Effector CD8-positive, alpha-beta T cell (primary cell): ENCODE data around the gene ACVR1.
"Not testable (repeated sequence)": the region's sequence is repeated elsewhere in the genome, so short reads cannot be mapped to it uniquely, and the experiment has no call there.

Experiments used
- DNase-seq: peaks from one replicate; lab custom pipeline; 2025; lab: John Stamatoyannopoulos, UW

ACVR1 gene

DNA sequence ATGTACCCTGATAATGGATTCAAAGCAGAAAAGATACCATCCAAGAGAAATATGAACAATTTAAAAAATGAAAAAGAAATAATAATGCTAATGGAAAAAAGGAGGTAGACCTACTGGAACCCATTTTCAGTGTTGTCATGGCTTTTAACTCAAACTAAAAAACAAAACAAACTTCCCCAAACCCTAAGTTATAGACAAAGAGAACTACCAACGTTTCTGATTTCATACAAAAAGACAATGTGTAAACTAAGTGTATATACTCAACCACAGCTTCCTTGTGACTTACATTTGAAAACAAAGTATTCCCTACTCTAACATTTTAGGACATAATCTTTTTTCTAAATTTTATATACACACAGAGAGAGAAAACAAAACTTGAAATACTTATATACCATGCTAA lies 45.9 kb downstream of the ACVR1 start:
- no peak for DNase-seq

DNA sequence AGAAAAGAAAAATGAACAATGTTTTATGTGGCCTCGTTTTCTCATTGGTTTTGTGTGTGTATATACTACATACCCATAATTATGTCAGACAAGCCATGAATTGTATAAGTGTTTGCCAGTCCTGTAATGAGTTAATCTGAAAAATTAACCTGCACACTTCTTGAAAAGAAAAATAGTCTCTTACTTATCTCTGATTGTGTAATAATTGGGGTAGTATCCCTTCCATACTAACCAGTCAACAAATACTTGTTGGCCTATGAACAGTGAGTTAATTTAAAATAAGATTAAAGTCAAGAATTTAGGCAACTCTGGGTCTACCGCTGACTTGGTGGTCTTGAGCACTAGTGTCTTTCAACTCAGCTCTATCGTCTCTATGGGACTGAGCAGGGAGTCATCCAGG lies 48.8 kb downstream of the ACVR1 start:
- no peak for DNase-seq

DNA sequence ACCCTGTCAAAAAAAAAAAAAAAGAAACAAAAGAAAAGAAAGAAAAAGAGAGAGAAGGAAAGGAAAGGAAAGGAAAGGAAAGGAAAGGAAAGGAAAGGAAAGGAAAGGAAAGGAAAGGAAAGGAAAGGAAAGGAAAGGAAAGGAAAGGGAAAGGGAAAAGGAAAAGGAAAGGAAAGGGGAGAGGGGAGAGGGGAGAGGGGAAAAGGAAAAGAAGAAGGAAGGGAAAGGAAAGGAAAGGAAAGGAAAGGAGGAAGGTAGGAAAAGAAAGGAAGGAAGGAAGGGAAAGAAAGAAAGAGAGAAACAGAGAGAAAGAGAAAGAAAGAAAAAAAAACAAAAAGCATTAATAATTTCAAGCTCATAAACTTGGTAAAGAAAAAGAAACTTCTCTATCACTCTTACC lies 49.5 kb downstream of the ACVR1 start:
- not testable (repeated sequence) for DNase-seq

DNA sequence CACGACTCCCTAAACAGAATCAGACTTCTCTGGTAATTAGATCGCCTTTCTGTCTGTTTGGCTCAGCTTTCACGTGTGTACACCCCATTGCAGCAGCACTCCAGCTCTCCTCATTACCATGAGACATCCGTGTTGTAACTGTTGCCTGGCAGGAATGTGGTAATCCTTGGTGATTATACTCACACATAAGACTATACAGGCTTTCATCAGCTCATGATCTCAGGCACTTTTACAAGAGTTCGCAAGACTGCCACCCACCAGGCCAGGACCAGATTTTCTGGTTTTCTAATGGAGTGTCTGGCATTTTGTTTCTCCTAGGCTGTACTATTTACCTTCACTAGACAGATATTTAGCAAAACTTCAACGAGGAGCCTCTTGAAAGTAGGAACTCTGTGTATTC lies 50.2 kb downstream of the ACVR1 start:
- no peak for DNase-seq

DNA sequence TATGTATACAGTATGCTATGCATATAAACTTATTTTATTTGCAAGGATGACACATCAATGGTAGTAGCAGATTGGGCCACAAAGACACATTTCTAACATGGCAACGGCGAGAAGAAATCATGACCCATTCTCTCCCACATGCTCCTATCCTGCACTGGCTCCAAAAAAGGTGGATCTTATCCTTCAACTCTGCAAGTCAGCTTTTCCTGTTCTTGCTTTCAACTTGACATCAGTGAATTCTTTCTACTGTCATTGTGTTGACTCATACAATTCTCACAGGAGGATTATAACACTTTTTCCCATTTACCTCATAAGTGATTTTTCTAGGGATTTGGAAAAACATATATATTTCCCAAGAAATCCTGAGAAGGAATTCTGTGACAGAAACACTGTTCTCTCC lies 53.1 kb downstream of the ACVR1 start:
- no peak for DNase-seq

DNA sequence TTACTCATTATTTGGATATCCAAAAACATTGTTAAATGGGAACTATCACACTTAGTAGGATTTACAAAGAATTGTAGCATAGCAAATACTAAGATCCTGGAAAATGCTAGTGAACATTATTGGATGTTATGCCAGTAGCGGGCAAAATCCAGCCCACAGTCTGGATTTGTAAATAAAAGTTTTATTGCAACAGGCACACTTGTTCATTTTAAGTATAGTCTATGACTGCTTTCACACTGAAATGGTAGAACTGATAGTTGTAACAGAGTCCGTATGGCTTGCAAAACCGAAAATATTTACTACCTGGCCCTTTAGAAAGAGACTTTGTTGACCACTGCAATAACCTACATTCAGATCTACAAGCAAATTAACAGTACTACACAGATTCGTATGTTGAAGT lies 53.6 kb downstream of the ACVR1 start:
- no peak for DNase-seq

DNA sequence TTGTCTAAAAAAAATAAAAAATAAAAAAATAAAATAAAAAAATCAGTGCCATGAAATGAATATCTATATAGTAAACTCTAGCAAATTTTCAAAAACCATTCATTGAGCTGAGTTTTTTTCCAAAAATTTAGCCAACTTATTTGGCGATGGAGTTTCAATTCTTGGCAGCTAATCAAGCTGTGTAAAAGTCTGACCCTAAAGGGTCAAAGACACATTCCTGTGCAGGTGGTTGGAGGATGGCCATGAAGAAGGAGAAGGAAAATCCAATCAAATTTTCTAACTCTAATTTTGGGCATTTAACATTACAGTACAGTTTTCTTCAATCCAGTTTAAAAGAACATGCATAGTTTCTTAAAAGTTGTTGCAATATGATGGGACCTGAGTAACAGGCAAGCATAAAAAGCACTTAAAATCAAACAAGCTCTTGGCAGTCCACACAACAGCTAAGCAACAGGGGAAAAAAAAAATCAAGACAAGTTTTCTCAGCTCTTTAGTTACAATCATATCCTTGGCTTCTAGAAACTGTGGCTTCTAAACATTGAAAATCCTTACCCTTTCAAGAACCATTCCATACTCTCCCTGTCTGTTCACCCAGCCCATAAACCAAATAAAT lies 54.5 kb downstream of the ACVR1 start:
- DNase-seq: no peak

DNA sequence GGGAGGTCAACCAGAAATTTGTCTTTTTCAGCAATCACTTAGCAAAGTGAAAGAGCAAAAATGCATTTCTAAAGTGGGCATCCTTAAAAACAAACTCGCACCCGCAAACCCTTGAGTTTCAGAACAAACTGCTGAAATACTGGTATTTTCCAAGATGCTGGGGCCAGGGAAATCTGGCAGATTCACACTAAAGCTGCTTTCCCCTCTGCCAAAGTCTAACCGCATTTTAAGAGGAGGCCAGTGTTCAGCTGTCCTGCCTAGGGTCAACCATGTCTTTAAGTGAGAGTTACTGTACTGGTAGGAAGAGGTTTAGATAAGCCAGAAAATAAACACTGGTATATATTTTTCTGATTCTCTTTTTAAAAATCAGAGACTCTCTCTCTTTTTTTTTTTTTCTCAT lies 55.9 kb downstream of the ACVR1 start:
- DNase-seq: no peak

DNA sequence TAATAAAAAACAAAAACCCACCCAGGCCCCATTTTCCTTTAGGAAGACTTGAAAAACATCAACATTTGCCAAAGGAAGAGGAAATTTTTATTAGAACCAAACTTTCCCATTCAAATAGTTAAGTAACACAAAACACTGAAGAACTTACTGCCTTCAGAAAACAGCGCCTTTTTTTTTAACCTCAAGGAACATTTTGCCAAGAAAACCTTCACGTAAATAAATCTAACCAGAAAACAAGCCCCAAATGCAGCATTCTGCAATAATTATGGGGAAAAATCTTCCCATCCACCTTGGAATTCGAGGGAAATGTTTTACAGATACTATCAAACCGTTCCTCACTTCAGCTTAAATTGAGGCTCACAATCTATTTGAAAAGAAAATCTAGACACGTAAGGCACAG lies 56.4 kb downstream of the ACVR1 start:
- DNase-seq: no peak

DNA sequence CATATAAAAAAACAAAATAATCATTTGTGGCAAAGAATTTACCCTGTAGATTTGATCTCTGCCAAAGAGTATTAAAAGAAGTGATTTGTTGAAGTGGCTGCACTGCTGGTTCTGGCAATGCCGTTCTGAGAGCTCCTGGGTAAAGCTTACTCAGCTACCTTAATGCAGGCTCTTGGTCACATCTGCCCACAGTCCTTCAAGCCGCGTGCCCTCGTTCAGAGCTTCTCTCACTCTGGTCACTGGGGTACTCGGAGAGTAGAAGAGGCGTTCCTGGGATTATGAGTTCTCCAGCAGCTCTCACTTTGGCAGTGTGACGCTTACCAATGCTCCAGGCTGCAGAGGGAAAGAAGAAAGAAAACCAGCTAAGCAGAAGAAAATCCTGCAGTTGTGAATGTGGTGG lies 57.9 kb downstream of the ACVR1 start:
- no peak for DNase-seq

DNA sequence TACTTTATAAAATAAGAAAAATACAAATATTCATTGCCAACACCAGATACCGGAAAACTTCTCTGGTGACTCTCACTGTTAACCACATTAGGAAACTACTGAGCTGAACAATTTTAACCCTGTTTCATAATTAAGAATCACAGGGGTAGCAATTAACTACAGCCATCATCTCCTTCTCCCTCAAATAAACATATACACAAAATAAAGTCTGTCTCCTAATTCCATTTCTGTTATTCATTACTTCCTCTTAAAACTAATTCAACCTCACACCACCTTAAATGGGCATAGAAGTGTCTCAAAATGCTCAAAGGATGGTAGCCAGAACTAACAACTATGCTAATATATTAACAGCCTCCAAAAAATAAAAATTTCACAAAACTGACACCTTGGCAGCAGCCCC lies 60.7 kb downstream of the ACVR1 start:
- DNase-seq: no peak

DNA sequence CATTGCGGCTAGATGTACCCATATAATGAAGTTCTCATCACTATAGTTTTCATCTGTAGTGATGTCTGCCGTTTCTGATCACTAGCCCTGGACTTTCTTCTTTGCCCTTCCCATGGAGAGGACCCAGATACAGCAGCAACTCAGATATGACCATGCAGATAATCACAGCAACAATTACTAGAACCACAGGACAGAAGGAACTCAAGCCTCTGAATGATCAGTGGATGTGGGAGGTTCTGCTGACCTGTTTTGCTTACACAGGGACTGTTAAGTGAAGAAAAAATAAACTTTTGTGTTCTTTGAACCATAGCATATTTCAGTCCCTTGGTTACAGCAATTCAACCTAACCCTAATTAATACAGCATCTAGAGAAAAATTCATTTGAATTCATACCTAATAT lies 62.7 kb downstream of the ACVR1 start:
- DNase-seq: no peak

DNA sequence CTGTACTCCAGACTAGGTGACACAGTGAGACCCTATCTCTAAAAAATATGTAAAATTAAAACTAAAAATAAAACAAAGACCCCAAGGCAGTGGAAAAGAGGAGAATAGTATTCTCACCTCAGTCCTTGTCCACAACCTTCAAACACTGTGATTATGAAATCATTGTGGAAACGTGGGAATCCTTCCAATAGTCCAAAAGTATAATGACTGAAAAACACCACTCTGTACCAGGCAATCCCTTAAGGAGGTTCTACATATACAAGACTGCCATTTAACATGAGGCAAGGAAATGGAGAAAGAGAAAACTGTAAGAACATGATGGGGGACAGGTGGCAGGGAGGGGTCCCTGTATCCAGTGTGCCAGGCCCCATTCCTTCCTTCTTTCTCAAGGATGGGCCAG lies 66.1 kb downstream of the ACVR1 start:
- no peak for DNase-seq

DNA sequence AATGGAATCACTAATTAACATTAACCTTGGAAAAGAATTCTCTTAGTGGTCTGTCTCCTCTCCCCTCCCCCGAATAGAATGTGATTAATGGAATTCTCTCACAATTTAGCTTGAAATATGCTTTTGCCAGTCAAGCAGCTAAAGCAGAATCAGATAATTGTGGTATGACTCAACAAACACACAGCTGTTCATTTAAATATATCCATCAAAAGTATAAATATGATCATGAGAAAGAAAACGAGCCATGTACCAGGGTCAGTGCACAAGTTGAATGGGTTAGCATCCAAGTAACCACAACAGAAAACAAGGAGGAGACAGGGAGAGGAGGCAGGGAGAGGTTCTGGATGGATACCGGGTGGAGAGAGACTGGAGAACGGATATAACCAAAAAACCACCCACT lies 66.9 kb downstream of the ACVR1 start:
- no peak for DNase-seq

DNA sequence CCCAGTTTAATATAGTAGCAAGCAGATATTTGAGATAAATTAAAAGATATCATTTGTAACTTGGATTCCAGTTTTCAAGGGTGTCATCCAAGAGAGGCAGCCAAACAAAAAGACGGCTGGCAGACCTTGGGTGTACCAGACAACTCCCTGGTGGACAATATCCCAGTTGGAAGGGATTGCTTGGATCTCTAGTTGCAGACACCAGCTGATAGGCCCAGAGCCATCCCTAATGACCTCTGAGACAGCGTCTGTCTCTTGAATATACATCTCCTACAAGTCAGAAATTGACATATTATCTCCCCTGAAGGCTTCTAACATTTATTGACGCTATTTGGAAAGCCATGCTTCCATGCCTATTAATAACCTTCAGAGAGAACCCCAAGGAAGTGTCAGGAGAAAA lies 67.7 kb downstream of the ACVR1 start:
- no peak for DNase-seq

DNA sequence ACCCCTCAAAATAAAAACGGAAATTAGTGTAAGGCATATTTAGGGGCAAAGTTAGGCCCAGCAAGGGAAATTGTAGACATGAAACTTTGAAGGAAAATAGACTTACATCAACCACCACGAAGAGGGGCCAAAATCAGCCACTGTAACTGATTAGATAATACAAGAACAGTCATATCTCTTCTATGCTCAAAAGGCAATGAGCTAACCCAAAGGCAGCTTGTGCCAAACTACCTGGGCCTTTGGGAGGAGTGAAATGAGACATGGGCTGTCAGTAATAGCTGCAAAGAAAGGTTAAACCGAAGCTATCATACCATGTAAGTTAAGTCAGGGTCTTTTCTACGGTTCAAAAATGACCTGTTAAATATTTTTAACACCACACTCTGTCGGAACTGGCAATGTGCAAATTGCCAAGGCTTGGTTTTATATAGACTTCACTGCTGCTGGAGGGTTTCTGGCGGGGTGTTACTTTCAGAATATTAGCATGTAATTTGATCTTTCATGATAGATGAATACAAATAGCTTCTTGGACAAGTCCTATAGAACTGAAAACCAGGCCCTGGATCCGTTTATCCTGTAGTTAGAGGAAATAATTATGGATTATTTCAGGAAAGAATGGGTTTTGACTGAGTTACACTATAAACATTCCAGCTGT lies 69.6 kb downstream of the ACVR1 start:
- no peak for DNase-seq

DNA sequence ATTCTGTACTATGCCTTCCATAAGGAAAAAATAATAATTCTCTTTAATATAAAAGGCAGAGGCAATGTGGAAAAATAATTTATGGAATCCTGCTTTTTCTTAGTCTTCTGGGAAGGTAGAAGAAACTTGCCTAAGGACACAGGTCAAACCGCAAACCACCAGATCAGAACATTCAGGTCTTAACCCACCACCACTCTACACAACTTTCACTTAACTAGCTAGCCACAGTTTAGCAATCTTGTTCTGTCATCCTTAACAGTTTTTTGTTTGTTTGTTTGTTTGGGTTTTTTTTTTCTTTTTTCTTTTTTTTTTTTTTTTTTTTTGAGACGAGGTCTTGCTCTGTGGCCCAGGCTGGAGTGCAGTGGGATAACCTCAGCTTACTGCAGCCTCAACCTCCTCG lies 70.6 kb downstream of the ACVR1 start:
- DNase-seq: no peak

DNA sequence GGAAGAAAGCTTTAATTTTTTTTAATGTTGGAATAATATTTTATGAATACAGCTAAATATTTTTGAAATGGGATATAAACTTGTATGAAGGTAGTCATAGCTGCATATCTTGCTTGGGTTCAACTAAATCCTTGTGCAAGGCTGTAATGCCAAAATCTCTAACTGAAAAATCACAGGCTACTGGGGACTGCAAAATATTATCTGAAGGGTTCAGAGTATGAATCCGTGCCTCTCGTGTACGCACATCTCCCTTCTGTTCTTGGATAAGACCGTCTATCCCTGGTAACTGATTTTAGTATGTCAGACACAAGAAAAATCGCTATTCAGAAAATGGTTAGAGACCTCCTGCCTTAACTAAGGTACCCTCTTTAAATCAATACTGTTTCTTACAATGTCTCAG lies 71.8 kb downstream of the ACVR1 start:
- no peak for DNase-seq

DNA sequence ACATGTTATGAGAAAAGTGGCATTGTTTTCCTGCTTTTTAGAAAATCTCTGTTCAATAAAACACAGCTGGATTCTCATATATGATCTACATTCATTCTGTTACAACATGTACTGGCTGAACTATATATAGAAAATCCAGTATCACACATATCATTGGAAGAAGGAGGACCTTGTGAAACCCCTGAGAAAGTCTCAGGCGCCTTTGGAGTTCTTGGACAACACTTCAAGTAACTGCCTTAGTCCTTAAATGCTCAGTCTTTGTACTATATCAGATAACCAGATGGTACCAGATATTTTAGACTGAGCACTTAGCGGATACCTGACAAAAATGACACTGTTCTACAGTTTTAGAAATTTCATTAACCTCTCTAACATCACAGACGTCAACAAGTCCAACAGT lies 72.2 kb downstream of the ACVR1 start:
- DNase-seq: no peak

DNA sequence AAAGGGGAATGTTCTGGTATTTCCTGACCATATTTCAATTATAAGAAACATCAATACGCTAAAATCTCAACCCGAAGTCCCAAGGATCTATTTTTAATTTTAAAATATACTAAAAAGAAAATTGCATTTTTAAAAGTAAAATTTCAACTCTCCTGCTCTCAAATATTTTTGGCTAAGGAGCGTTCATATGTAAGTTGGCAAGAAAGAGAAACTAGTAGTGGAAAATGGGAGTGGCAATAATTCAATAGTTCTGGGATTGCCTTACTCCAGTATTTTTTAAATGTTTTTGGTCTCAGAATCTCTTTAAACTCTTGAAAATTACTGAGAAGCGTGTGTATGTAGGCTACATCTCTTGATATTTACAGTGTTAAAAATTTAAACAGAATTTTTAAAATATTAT lies 72.7 kb downstream of the ACVR1 start:
- no peak for DNase-seq

DNA sequence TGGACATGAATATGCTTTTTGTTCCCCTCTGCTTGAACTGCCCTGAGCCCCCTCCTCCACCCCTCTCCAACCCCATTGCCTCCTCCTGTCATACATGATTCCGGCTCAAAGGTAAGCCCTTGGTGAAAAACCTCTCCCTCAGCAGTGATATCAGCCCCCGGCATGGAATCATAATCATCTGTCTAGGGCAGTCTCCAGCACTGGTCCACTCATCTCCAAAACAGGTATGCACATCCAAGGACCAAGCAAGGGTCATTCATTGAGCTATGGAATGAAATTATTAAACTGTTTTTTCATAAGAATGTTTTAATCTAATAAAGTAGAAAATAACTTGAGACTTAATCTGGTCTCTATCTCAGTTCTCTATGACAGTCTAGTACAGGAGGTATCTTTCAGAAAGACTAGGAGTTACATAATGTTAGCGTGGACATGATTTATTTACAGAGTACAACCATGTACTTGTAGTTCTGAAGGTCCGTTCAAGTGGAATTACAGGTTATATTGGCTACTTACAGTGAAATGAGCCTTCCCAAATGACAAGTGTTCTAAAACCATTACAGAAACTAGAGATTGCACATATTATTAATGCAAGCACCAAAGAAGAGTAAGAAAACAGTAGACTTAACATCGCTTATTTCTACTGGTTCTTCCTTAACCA lies 75.2 kb downstream of the ACVR1 start:
- DNase-seq: no peak

DNA sequence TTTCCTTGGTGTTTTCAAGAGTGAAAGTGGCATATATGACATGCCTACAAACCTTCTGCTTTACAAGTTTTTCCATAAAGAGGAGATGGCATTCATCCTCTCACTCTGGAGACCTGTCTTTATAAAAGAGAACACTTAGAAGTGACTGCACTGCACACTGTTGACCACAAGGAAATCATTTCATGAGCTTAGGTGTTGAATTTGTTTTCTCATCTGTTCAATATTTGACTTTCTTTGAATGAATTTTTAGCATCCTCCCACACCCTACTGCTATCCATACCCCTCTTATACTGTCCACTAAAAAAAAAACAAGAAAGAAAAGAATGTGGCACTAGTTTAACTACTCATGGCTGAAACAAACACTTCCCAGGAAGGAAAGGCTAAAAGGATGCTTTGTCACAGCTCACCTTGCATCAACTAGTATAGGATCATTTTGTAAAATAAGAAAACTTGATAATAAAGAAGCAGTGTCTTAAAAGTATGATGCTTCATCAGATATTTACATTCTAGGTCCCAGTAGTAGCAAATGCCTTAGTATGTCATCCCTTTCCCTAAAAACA lies 83.0 kb downstream of the ACVR1 start:
- no peak for DNase-seq

DNA sequence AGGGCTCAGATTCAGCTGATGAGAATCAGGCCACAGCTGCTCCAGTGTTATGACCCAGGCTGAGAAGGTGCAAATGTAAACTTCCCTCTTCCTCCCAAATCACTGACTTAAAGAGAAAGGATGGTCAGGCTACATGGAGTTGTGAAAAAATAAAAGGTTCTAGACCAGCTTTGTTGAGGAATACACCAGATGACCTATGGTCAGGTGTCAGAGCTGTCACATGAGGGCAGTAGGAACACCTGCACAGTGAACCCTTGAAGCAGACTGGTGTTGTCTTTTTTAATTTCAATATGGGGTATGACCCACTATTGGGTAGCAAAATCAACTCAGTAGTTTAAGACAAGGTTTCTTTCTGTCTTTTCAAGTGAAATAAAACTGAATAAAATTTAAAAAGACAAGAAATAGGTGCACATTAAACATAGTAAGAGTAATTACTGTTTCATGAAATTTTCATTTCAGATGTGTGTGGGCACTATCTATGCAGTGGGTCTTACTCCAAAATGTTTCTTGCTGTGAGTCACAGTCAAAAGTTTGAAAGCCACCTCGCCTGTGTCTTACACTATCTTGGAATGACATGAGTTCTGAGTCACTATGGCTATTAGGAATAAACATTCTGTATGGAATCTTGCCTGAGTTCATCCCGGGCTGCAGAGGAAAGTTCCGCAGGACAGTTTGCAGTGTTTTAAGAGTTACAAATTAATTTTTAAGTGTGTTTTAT lies 83.6 kb downstream of the ACVR1 start:
- DNase-seq: no peak
